HG02938 (cell line): ENCODE results near the gene ATP1A3.
"Not testable (repeated sequence)": the region's sequence is repeated elsewhere in the genome, so short reads cannot be mapped to it uniquely, and the experiment has no call there.

Experiments
- ATAC-seq: cut with Tn5 transposase; IDR thresholded peaks from one replicate; pipeline ENCODE4 v1.9.1; 2021; ENCODE audit warnings: mild to moderate bottlenecking, moderate library complexity; ENCODE audit not compliant: unreplicated experiment

ATP1A3 gene

GRCh38 chr19:42012747-42013146, 18.7 kb upstream of the ATP1A3 start:
- not testable (repeated sequence) for ATAC-seq

- ATAC-seq, result no peak
Measured at GRCh38 chr19:42010245-42011126, 16.5 kb upstream of the ATP1A3 start.

DNA sequence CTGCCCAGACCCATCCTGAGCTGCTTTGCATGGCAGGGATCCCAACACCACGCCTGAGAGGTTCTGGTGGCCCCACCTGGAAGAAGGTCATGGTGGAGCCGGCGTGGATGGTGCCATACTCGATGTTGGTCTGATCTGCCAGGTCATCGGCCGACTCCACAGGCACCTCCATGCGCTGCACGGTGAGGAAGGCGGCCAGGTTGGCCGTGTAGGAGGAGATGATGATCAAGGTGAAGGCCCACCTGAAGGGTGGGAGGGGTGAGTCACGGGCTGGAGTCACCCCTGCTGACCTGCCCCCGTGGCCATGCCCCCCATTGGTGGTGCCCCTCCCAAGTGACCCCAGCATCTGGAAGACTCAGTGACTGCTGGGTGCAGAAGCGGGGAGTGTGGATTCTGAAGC, 12.5 kb upstream of the ATP1A3 start:
- no peak for ATAC-seq

GRCh38 chr19:42005504-42005903, 11.5 kb upstream of the ATP1A3 start:
- ATAC-seq, result no peak

GRCh38 chr19:42003506-42004294, 9.7 kb upstream of the ATP1A3 start:
- no peak for ATAC-seq

- ATAC-seq, result no peak
Measured at GRCh38 chr19:41999878-42000208, 5.8 kb upstream of the ATP1A3 start.

GRCh38 chr19:41999071-41999877, 5.2 kb upstream of the ATP1A3 start:
- ATAC-seq, result no peak

GRCh38 chr19:41998246-41999020, 4.4 kb upstream of the ATP1A3 start:
- no peak for ATAC-seq

GRCh38 chr19:41997851-41998229, 3.8 kb upstream of the ATP1A3 start:
- no peak for ATAC-seq

GRCh38 chr19:41997121-41997850, 3.3 kb upstream of the ATP1A3 start:
- no peak for ATAC-seq

DNA sequence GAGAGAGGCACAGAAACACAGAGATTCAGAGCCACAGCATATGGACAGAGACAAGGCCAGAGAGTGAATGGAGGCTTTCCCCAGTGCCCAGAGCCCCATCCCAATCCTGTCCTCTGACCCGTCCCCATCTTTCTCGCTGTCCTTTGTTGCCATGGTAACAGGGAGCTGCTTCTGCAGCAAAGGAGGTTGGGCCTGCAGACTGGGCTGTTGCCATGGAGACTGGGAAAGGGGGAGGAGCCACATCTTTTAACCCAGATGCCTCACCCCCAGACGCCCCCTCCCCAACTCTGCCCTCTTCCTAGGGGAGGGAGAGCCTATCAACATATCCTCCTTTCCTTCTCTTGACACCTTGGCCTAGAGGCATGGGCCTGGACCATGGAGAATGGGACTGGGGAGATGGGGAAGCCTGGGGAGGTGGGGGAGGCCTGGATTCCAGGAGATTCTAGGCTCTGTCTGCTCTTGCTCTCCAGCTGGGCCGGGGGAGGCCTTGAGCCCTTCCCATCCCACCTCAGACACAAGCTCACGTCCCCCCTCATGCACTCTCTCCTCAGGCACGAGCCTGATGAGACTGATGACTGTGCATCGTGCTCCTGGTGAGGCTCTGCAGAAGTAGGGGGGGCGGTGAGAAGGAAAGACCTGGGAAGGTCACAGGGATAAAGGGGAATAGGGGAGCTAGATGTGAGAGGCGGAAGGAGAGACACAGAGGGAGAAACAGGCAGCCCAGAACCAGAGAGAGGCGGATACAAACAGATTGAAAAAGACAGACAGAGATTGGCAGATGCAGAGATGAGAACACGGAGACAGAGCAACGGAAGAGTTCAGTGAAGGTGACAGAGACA, 2.1 kb upstream of the ATP1A3 start:
- ATAC-seq, result no peak

GRCh38 chr19:41994994-41995958, 1.2 kb upstream of the ATP1A3 start:
- ATAC-seq, result no peak

GRCh38 chr19:41994521-41994971, 516 bp upstream of the ATP1A3 start:
- ATAC-seq, result no peak

DNA sequence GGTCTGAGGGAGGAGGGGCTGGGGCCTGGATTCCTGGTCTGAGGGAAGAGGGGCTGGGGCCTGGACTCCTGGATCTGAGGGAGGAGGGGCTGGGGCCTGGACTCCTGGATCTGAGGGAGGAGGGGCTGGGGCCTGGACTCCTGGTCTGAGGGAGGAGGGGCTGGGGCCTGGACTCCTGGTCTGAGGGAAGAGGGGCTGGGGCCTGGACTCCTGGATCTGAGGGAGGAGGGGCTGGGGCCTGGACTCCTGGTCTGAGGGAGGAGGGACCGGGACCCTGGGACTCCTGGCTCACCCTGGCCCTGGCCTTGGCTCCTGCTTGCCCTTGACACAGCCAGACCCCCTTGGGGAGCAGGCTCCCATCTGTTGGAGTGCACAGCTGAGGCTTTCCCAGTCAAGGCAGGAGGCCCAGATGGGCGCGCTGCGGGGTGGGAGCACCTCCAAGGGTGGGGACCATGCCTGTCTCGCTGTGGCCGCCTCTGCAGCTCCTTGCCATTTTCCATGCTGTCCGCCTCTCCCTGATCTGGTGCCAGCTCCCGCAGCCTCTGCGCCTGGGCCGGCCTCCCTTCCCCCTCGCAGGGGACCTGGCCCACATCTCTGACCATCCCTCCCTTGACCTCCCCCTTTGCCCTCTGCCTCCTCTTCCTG, 2.0 kb downstream of the ATP1A3 start:
- ATAC-seq, result not testable (repeated sequence)

DNA sequence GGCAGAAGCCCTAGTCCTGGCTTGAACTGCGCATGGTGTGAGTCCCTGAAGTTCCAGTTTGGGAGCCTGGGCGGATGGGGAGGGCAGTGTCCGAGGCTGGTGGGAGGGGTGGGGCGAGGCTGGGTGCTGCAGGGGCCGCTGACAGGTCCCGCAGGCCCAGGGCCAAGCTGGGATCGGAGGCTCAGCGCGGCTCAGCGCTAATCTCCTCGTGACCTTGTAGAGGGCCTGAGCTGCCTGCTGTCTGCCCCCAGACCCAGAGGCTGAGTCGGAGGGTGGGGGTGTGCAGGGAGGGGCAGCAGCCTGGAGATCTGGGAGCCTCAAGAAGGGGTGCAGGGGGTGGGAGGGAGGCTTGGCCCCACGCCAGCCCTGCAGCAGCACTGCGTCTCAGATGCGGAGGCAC, 3.0 kb downstream of the ATP1A3 start:
- no peak for ATAC-seq

DNA sequence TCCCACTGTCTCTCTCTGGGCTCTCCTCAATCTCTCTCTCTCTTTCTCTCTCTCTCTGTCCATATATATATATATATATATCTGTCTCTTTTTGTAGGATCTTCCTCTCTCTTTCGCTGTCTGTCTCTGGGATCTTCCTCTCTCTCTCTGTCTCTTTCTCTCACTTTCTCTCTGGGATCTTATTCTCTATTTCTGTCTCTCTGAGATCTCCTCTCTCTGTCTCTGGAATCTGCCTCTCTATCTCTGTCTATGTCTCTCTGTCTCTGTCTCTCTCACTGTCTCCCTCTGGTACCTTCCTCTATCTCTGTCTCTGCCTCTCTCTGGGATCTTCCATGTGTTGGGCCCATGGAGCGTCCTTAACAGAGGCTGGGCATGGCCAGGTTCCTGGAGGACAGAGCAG, 3.4 kb downstream of the ATP1A3 start:
- ATAC-seq, result no peak

- no peak for ATAC-seq
Measured at GRCh38 chr19:41990028-41990427, 4.0 kb downstream of the ATP1A3 start.
